ENCODE measurements around the gene PDE3A.

The PDE3A gene

DNA sequence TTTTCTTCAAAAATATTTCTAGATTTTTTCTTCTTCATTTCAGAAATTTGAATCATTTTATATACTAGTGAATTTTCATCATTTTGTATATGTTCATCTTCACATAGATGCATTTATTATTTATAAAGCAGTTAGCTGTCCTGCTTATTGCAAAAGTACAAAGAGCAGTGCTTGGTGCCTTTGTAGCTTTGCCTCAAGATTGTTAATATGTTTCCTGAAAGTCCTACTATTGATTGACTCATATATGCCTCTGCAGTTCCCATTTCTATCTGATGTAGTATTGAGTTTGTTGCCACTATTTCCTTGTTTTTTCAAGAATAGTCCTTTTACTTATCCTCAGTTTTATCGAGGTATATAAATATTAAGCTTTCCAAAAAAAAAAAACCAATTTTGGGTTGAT is 89.7 kb downstream of the PDE3A start:
- DNase-seq (ENCODE audit: low read depth) = no peak

GRCh38 chr12:20459920-20460319 is 91.6 kb downstream of the PDE3A start:
- DNase-seq (ENCODE audit: low read depth) = no peak

GRCh38 chr12:20460956-20461355 is 92.6 kb downstream of the PDE3A start:
- no peak for DNase-seq (ENCODE audit: low read depth)

- DNase-seq (ENCODE audit: low read depth) = no peak
These were observed 95.7 kb downstream of the PDE3A start for GRCh38 chr12:20463913-20464524.

- no peak for DNase-seq (ENCODE audit: low read depth)
These were observed 101.0 kb downstream of the PDE3A start for GRCh38 chr12:20469300-20469699.

- no peak for DNase-seq (ENCODE audit: low read depth)
These were observed 101.4 kb downstream of the PDE3A start for GRCh38 chr12:20469756-20470155.

GRCh38 chr12:20472102-20472782 is 103.9 kb downstream of the PDE3A start:
- no peak for DNase-seq (ENCODE audit: low read depth)

DNA sequence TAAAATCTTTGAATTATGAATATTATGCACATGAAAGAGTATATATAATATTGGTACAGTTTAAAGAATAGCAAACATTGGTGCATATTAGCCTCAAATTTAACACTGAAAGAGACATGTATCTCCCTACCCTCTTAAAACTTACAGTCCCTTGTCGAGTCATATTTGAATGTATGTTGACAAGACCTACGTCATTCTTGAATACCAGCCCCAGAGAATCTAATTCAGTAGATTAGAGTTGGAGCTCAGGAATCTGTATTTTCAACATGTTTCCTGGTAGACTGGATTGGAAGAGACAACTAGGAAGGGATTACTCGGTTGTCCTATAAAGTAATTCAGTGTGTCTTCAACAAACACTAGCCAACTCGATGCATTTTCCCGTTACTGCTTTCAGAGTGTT is 104.8 kb downstream of the PDE3A start:
- no peak for DNase-seq (ENCODE audit: low read depth)

GRCh38 chr12:20474016-20474415 is 105.7 kb downstream of the PDE3A start:
- DNase-seq (ENCODE audit: low read depth) = no peak

DNA sequence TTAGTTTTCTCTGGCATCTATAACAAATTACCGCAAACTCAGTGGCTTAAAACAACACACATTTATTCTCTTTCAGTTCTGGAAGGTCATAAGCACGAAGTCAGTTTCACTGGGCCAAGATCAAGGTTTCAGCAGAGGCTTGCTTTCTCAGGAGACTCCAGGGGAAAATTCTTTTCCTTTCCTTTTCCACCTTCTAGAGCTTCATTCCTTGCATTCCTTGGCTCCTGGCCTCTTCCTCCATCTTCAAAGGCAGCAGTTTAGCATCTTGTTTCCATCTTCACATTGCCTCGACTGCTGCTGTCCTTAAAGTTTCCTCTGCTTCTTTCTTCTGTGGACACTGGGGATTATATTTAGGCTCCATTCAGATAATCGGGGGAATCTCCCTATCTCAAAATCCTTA is 106.1 kb downstream of the PDE3A start:
- no peak for DNase-seq (ENCODE audit: low read depth)

GRCh38 chr12:20475542-20475941 is 107.2 kb downstream of the PDE3A start:
- DNase-seq (ENCODE audit: low read depth) = no peak

GRCh38 chr12:20476551-20476950 is 108.2 kb downstream of the PDE3A start:
- no peak for DNase-seq (ENCODE audit: low read depth)

GRCh38 chr12:20477255-20477654 is 108.9 kb downstream of the PDE3A start:
- DNase-seq (ENCODE audit: low read depth) = no peak

DNA sequence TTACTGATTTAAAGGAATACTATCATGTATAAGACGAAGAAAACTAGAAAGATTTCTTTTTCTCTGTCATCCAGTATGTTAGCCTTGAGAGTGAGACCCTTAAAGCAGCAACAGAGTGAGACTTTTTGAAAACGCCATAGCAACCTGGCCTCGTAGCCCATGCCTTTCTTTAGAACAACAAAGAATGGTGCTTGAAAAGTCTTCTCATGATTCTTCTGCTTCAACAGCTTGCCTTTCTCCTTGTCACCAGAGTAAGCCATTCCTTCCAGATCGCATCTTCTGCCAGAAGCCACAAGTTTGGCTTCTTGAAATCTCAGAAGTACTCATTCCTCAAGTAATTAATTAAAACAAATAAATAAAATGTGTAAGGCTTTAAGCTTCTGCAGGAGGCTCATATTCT is 109.3 kb downstream of the PDE3A start:
- DNase-seq (ENCODE audit: low read depth) = no peak

GRCh38 chr12:20482491-20483054 is 114.2 kb downstream of the PDE3A start:
- no peak for DNase-seq (ENCODE audit: low read depth)

DNA sequence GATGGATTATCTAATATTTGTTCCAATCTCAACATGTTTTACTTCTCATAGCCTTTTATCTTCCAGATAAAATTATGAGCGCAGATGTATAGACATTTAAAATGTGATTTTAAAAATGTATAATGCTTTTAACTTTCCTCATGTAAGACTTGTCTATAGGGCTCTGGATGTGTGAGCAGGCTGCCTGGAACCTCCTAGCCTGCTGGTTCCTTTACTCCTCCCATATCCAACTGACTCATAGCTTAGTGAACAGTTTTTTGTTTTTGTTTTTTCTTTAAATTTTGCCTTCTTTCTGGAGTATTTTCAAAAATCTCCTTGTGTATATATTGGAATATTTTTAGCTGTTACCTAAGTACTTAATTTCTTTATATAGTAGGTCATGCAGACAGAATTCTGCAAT is 115.4 kb downstream of the PDE3A start:
- no peak for DNase-seq (ENCODE audit: low read depth)

DNA sequence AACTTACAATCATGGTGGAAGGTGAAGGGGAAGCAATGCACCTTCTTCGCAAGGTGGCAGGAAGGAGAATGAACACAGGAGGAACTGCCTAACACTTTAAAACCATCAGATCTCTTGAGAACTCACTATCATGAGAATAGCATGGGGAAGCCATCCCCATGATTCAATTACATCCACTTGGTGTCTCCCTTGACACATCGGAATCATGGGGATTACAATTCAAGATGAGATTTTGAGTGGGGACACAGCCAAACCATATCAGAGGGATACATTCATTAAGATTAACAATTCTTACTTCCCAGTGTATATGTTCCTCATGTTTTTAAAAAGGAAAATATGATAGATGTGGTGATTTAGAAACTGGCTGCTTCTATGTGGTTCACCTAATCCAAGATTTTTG is 117.9 kb downstream of the PDE3A start:
- DNase-seq (ENCODE audit: low read depth) = no peak

- no peak for DNase-seq (ENCODE audit: low read depth)
These were observed 119.2 kb downstream of the PDE3A start for GRCh38 chr12:20487519-20487918.

DNA sequence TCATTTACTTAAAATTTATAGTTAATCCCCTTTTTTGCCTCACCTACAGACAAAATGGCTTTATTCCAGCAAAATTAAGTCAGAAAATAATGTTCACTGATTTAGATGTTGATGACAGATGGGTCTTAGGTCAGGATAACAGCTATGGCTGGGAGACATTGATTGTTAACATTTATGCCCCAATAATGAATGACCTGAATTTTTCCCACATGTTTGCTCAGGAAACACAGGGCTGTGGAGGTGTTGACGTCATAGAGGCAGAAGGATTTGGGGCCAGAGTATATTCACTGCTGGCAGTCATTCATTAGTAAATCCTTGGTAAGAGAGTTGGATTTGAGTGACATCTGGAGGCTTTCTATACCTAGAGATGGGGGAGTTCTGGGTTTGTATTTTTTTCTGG is 121.3 kb downstream of the PDE3A start:
- DNase-seq (ENCODE audit: low read depth) = no peak

GRCh38 chr12:20490213-20490612 is 121.9 kb downstream of the PDE3A start:
- no peak for DNase-seq (ENCODE audit: low read depth)

GRCh38 chr12:20491290-20491689 is 123.0 kb downstream of the PDE3A start:
- no peak for DNase-seq (ENCODE audit: low read depth)

DNA sequence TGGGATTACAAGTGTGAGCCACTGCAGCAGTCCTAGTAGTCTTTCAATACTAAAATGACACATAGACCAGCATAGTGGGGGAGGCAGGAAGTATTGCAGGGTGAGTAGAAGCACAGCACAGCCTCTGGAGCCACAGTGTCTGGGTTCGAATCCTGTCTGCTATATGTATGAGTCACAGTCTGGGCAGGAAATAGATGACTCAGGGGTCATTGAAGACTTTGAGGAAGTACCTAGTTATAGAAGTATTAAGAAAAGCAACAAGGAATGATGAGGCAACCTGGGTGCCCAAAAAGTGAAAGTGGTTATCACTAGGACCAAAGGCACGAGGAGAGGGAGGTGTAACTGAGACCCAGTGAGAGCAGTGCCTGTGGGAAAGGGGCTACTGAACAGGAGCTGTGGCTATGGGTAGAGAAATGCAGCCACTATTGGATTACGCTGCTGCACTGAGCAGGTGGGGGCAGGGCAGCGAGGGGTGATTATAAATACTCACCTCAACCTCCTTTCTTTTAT is 124.0 kb downstream of the PDE3A start:
- no peak for DNase-seq (ENCODE audit: low read depth)

- no peak for DNase-seq (ENCODE audit: low read depth)
These were observed 125.6 kb downstream of the PDE3A start for GRCh38 chr12:20493934-20494333.

- DNase-seq (ENCODE audit: low read depth) = no peak
These were observed 126.5 kb downstream of the PDE3A start for GRCh38 chr12:20494851-20495250.
